Natural killer cell (primary cell): ENCODE measurements around the gene ZNF677. TPM values are rescaled to one million over a fixed set of nuclear protein-coding genes. Genes with fewer than 3 reads are reported as not detected.

Experiments used
- ATAC-seq, 3 donors: fragments of 150-1000 bp in 2 of 3; fragments of 200-7000 bp in 1 of 3; cut with Tn5 transposase; 1 replicate in 1 of 3; 2 replicates in 2 of 3; pipeline ENCODE4 v1.10.0; 2021; ENCODE audit warnings: mild to moderate bottlenecking in 2 of 3, moderate library complexity in 2 of 3
- DNase-seq, 2 donors: peaks; one replicate each; pipeline versions ENCODE4 v3.0.0 to v3.0.0-alpha.2; 2013 to 2021; ENCODE audit warnings: mixed read lengths in 1 of 2
- H3K27ac ChIP-seq: one replicate; pipeline ENCODE4 v1.5.1; 2013; ENCODE audit warnings: mild to moderate bottlenecking, low read length
- H3K27me3 ChIP-seq: one replicate; pipeline ENCODE4 v1.6.1; 2013; ENCODE audit warnings: low read length; ENCODE audit not compliant: control insufficient read depth, insufficient read depth
- H3K36me3 ChIP-seq: one replicate; pipeline ENCODE4 v1.6.1; 2013; ENCODE audit warnings: low read length; ENCODE audit not compliant: control insufficient read depth, insufficient read depth
- H3K4me1 ChIP-seq: one replicate; pipeline ENCODE4 v1.6.1; 2013; ENCODE audit warnings: low read length; ENCODE audit not compliant: control insufficient read depth, insufficient read depth
- H3K4me3 ChIP-seq: one replicate; pipeline ENCODE4 v1.5.1; 2013; ENCODE audit warnings: low read length
- H3K9me3 ChIP-seq: one replicate; pipeline ENCODE4 v1.6.1; 2013; ENCODE audit warnings: low read length; ENCODE audit not compliant: control insufficient read depth, insufficient read depth
- H3K27ac Mint-ChIP-seq, 2 donors: one replicate each; pipeline ENCODE4 v1.8.0; 2022; ENCODE audit warnings: mild to moderate bottlenecking in 2 of 2, mixed read lengths in 2 of 2, moderate library complexity in 1 of 2
- H3K27me3 Mint-ChIP-seq, 2 donors: one replicate each; pipeline ENCODE4 v1.8.0; 2022; ENCODE audit warnings: low read depth in 2 of 2, mixed read lengths in 2 of 2
- H3K36me3 Mint-ChIP-seq: one replicate; pipeline ENCODE4 v1.8.0; 2022; ENCODE audit warnings: mixed read lengths
- H3K4me1 Mint-ChIP-seq, 2 donors: one replicate each; pipeline ENCODE4 v1.8.0; 2022; ENCODE audit warnings: mixed read lengths in 2 of 2
- H3K4me3 Mint-ChIP-seq: one replicate; pipeline ENCODE4 v1.8.0; 2022; ENCODE audit warnings: mild to moderate bottlenecking, moderate library complexity, mixed read lengths
- H3K9me3 Mint-ChIP-seq, 2 donors: one replicate each; pipeline ENCODE4 v1.8.0; 2022; ENCODE audit warnings: mixed read lengths in 2 of 2
- CTCF ChIP-seq: fragments of 200-600 bp; IDR thresholded peaks from one replicate; pipeline ENCODE4 v1.8.0; 2022; ENCODE audit warnings: antibody characterized with exemption
- WGBS: methylation state at CpG from one replicate; pipeline ENCODE4 v1.1.7; 2013; ENCODE audit warnings: missing lambda C conversion rate; ENCODE audit not compliant: insufficient coverage; 5-methylcytosine and 5-hydroxymethylcytosine counted together
- intact Hi-C: fragments of 100-400 bp; cut with micrococcal nuclease; formaldehyde crosslinking; loops from one replicate; pipeline ENCODE4 v1.14.2; 2022
- total RNA-seq, 4 donors: library from RNA; stranded (reverse); fragments of 120-200 nt in 1 of 4; gene quantifications; one replicate each; pipeline versions ENCODE4 v1.2.3 to v1.2.4, GENCODE V29; 2013 to 2022

The ZNF677 gene
- total RNA-seq, 3 donors from 2014 or later (not counting 1 experiment from before 2014, with no cell fraction given) = 16.4 to 19.8 (median 18.4) TPM

- peak overlapping the region; percentile 97 for H3K27ac ChIP-seq
- WGBS = under 1% methylated on average over 38 of the region's 42 CpGs
- Mint-ChIP-seq H3K4me1 (peaks cover 31 to 32% of the 10 kb centered on the region in 2 donors), H3K36me3 (peaks cover 15% of the 10 kb centered on the region), H3K27me3 (no peaks in the 10 kb centered on the region), H3K4me3 (peak overlapping the region; percentile 99), H3K9me3 (peaks cover 4 to 7% of the 10 kb centered on the region in 2 donors), H3K27ac (peak overlapping the region; percentile 97 to 98)
- H3K36me3 ChIP-seq = no peaks in the 10 kb centered on the region
- H3K9me3 ChIP-seq = peaks cover 41% of the 10 kb centered on the region
- ATAC-seq (peak; percentile 86 to 97 (median 87)), DNase-seq (peak; percentile 95)
- intact Hi-C loops = loop anchor here (5.0 to 10.0 kb wide), 6 partner anchors 55 to 268 kb away; partner anchors contain the start of genes ZNF160, ZNF677, ZNF761 and ZNF765
- peaks cover 27% of the 10 kb centered on the region for H3K4me1 ChIP-seq
- H3K4me3 ChIP-seq = peak overlapping the region; percentile 98
- no peak for TF ChIP-seq CTCF
- H3K27me3 ChIP-seq = no peaks in the 10 kb centered on the region
Measured at GRCh38 chr19:53196777-53197396, 57.8 kb downstream of the ZNF677 start.

- Mint-ChIP-seq H3K4me1 (peaks cover 29 to 34% of the 10 kb centered on the region in 2 donors), H3K36me3 (peaks cover 3% of the 10 kb centered on the region), H3K27me3 (no peaks in the 10 kb centered on the region), H3K27ac (peak overlapping the region; percentile 55 to 97), H3K4me3 (peak overlapping the region; percentile 7), H3K9me3 (peaks cover 0 to 2% of the 10 kb centered on the region in 2 donors)
- no peaks in the 10 kb centered on the region for H3K27me3 ChIP-seq
- intact Hi-C loops = loop anchor here (1.0 to 10.0 kb wide), 8 partner anchors 57 to 551 kb away; partner anchors contain the start of genes ZNF160, ZNF525, ZNF677 and ZNF761
- H3K9me3 ChIP-seq = peaks cover 27% of the 10 kb centered on the region
- H3K27ac ChIP-seq = no peak overlapping the region
- TF ChIP-seq CTCF = peak; percentile 91
- DNase-seq = peak; percentile 70 to 88
- WGBS = 0% methylated on average over 3 of the region's 3 CpGs
- H3K4me3 ChIP-seq = no peak overlapping the region
- peaks cover 27% of the 10 kb centered on the region for H3K4me1 ChIP-seq
- H3K36me3 ChIP-seq = no peaks in the 10 kb centered on the region
- peak; percentile 47 to 63 (median 53) for ATAC-seq
Measured at GRCh38 chr19:53195265-53195903, 59.3 kb downstream of the ZNF677 start.

GRCh38 chr19:53193535-53194222 lies 61.0 kb downstream of the ZNF677 start:
- no peak overlapping the region for H3K27ac ChIP-seq
- no peaks in the 10 kb centered on the region for H3K36me3 ChIP-seq
- Mint-ChIP-seq H3K36me3 (no peaks in the 10 kb centered on the region), H3K27ac (peak overlapping the region; percentile 94 to 95), H3K27me3 (no peaks in the 10 kb centered on the region), H3K9me3 (peaks cover 0 to 2% of the 10 kb centered on the region in 2 donors), H3K4me1 (peaks cover 29 to 39% of the 10 kb centered on the region in 2 donors), H3K4me3 (peak overlapping the region; percentile 70)
- no peaks in the 10 kb centered on the region for H3K27me3 ChIP-seq
- ATAC-seq (no peak), DNase-seq (no peak)
- intact Hi-C loops = loop anchor here (1.0 to 10.0 kb wide), 5 partner anchors 35 to 319 kb away; partner anchors contain the start of genes ZNF765, ZNF813 and ZNF845
- peaks cover 27% of the 10 kb centered on the region for H3K4me1 ChIP-seq
- no peak for TF ChIP-seq CTCF
- H3K4me3 ChIP-seq = peak overlapping the region; percentile 23
- H3K9me3 ChIP-seq = peaks cover 11% of the 10 kb centered on the region
- 69% methylated on average over 12 of the region's 12 CpGs for WGBS
